ENCODE results near the gene CPEB3. TPM values are rescaled to one million over a fixed set of nuclear protein-coding genes. Genes with fewer than 3 reads are reported as not detected.

The CPEB3 gene
- total RNA-seq, 6 experiments from 2014 or later: 5.7 to 46.5 (median 8.7) TPM

- H3K4me1 ChIP-seq: peaks cover 0 to 10% (median 3%) of the 10 kb centered on the region in 4 donors
- H3K27me3 ChIP-seq: no peaks in the 10 kb centered on the region
- TF ChIP-seq CTCF (IDR thresholded peaks at IDR 0.05) (no peak), POLR2A (IDR thresholded peaks at IDR 0.05) (no peak)
- H3K36me3 ChIP-seq: no peaks in the 10 kb centered on the region
- H3K27ac ChIP-seq: no peak overlapping the region
- no peak overlapping the region for H3K4me3 ChIP-seq
- ATAC-seq (no peak), DNase-seq (no peak)
- H3K9me3 ChIP-seq: no peaks in the 10 kb centered on the region
- intact Hi-C loops (cut with DNase I): no loop called here
- WGBS (ENCODE audit: insufficient coverage, low coverage, low lambda C conversion rate, missing lambda C conversion rate): 91% methylated on average over 2 of the region's 2 CpGs
Observed at GRCh38 chr10:92323079-92323478, 32.2 kb upstream of the CPEB3 start.

- 91% methylated on average over 2 of the region's 2 CpGs for WGBS (ENCODE audit: insufficient coverage, low coverage, low lambda C conversion rate, missing lambda C conversion rate)
- Histone ChIP-seq H3K9me3 (no peaks in the 10 kb centered on the region), H3K27ac (no peak overlapping the region), H3K36me3 (peaks cover 0 to 4% (median 0%) of the 10 kb centered on the region in 4 donors), H3K4me3 (no peak overlapping the region), H3K4me1 (no peaks in the 10 kb centered on the region), H3K27me3 (no peaks in the 10 kb centered on the region)
- ATAC-seq (no peak), DNase-seq (no peak)
- TF ChIP-seq POLR2A (IDR thresholded peaks at IDR 0.05) (no peak), CTCF (IDR thresholded peaks at IDR 0.05) (no peak)
- intact Hi-C loops (cut with DNase I): no loop called here
Observed at GRCh38 chr10:92316610-92317009, 25.7 kb upstream of the CPEB3 start.

- H3K4me1 ChIP-seq: no peaks in the 10 kb centered on the region
- no peaks in the 10 kb centered on the region for H3K9me3 ChIP-seq
- ATAC-seq (no peak), DNase-seq (no peak)
- intact Hi-C loops (cut with DNase I): no loop called here
- 94% methylated on average over 2 of the region's 3 CpGs for whole genome bisulfite sequencing (ENCODE audit: insufficient coverage, low coverage, low lambda C conversion rate, missing lambda C conversion rate)
- TF ChIP-seq CTCF (IDR thresholded peaks at IDR 0.05) (no peak), POLR2A (IDR thresholded peaks at IDR 0.05) (no peak)
- no peak overlapping the region for H3K4me3 ChIP-seq
- H3K27ac ChIP-seq: no peak overlapping the region
- H3K36me3 ChIP-seq: peaks cover 0 to 4% (median 0%) of the 10 kb centered on the region in 4 donors
- no peaks in the 10 kb centered on the region for H3K27me3 ChIP-seq
Observed at GRCh38 chr10:92313750-92314149, 22.9 kb upstream of the CPEB3 start.

- H3K27me3 ChIP-seq: no peaks in the 10 kb centered on the region
- H3K4me3 ChIP-seq: no peak overlapping the region
- peaks cover 0 to 4% (median 0%) of the 10 kb centered on the region in 4 donors for H3K36me3 ChIP-seq
- no peaks in the 10 kb centered on the region for H3K4me1 ChIP-seq
- ATAC-seq (no peak), DNase-seq (no peak)
- TF ChIP-seq CTCF (IDR thresholded peaks at IDR 0.05) (no peak), POLR2A (IDR thresholded peaks at IDR 0.05) (no peak)
- intact Hi-C loops (cut with DNase I): no loop called here
- no peaks in the 10 kb centered on the region for H3K9me3 ChIP-seq
- 59% methylated on average over 1 of the region's 1 CpG for WGBS (ENCODE audit: insufficient coverage, low coverage, low lambda C conversion rate, missing lambda C conversion rate)
- no peak overlapping the region for H3K27ac ChIP-seq
Observed at GRCh38 chr10:92309272-92309671, 18.4 kb upstream of the CPEB3 start.
